ENCODE data around the gene LRRC7.

Gene LRRC7

GRCh38 chr1:69567652-69568420, at the start of gene LRRC7:
Gene LRRC7, plus strand, starts transcription at chr1:69567922. Its CDS starts 718 bp downstream, at chr1:69568640.
- FAIRE-seq: no peak

- FAIRE-seq: no peak
Measured at GRCh38 chr1:69519006-69519405, 48.7 kb upstream of the LRRC7 start.

GRCh38 chr1:69520326-69520725, 47.4 kb upstream of the LRRC7 start:
- no peak for FAIRE-seq

- FAIRE-seq: no peak
Measured at GRCh38 chr1:69523032-69523431, 44.7 kb upstream of the LRRC7 start.

GRCh38 chr1:69523461-69523860, 44.3 kb upstream of the LRRC7 start:
- FAIRE-seq: no peak

- no peak for FAIRE-seq
Measured at GRCh38 chr1:69524015-69524414, 43.7 kb upstream of the LRRC7 start.

GRCh38 chr1:69527273-69527672, 40.4 kb upstream of the LRRC7 start:
- FAIRE-seq: no peak

- FAIRE-seq: no peak
Measured at GRCh38 chr1:69528376-69528775, 39.3 kb upstream of the LRRC7 start.

GRCh38 chr1:69533343-69533742, 34.4 kb upstream of the LRRC7 start:
- FAIRE-seq: no peak

GRCh38 chr1:69534829-69535228, 32.9 kb upstream of the LRRC7 start:
- no peak for FAIRE-seq

- no peak for FAIRE-seq
Measured at GRCh38 chr1:69535490-69535889, 32.2 kb upstream of the LRRC7 start.

GRCh38 chr1:69540052-69540451, 27.7 kb upstream of the LRRC7 start:
- FAIRE-seq: no peak

GRCh38 chr1:69551476-69552324, 16.0 kb upstream of the LRRC7 start:
- FAIRE-seq: no peak

GRCh38 chr1:69553726-69554125, 14.0 kb upstream of the LRRC7 start:
- FAIRE-seq: no peak

- no peak for FAIRE-seq
Measured at GRCh38 chr1:69568421-69569174, 876 bp downstream of the LRRC7 start.

- FAIRE-seq: no peak
Measured at GRCh38 chr1:69569175-69569541, 1.4 kb downstream of the LRRC7 start.

- FAIRE-seq: no peak
Measured at GRCh38 chr1:69569576-69570328, 2.0 kb downstream of the LRRC7 start.

GRCh38 chr1:69570356-69570755, 2.6 kb downstream of the LRRC7 start:
- no peak for FAIRE-seq

- FAIRE-seq: no peak
Measured at GRCh38 chr1:69572921-69573320, 5.2 kb downstream of the LRRC7 start.

- no peak for FAIRE-seq
Measured at GRCh38 chr1:69573911-69574310, 6.2 kb downstream of the LRRC7 start.

- no peak for FAIRE-seq
Measured at GRCh38 chr1:69585666-69586065, 17.9 kb downstream of the LRRC7 start.

- no peak for FAIRE-seq
Measured at GRCh38 chr1:69587391-69587790, 19.7 kb downstream of the LRRC7 start.

GRCh38 chr1:69589799-69590198, 22.1 kb downstream of the LRRC7 start:
- FAIRE-seq: no peak

Data from A204.1 (cell line).